HG03521 (cell line): ENCODE measurements around the gene IGLL1.
"Not testable (repeated sequence)": the region's sequence is repeated elsewhere in the genome, so short reads cannot be mapped to it uniquely, and the experiment has no call there.

Experiments
- ATAC-seq: cut with Tn5 transposase; IDR thresholded peaks from one replicate; pipeline ENCODE4 v1.9.1; 2021; ENCODE audit warnings: mild to moderate bottlenecking, moderate library complexity; ENCODE audit not compliant: unreplicated experiment

The IGLL1 gene

GRCh38 chr22:23579870-23580575 lies at the start of gene IGLL1:
IGLL1 (minus strand) TSS chr22:23580290; CDS start chr22:23580190, 100 bp downstream.
- ATAC-seq, result no peak

- ATAC-seq, result not testable (repeated sequence)
Measured at GRCh38 chr22:23628056-23628743, 48.1 kb upstream of the IGLL1 start.

- not testable (repeated sequence) for ATAC-seq
Measured at GRCh38 chr22:23627401-23628055, 47.4 kb upstream of the IGLL1 start.

GRCh38 chr22:23626286-23626975 lies 46.3 kb upstream of the IGLL1 start:
- ATAC-seq, result no peak

GRCh38 chr22:23622634-23623033 lies 42.5 kb upstream of the IGLL1 start:
- no peak for ATAC-seq

- not testable (repeated sequence) for ATAC-seq
Measured at GRCh38 chr22:23621916-23622315, 41.8 kb upstream of the IGLL1 start.

- ATAC-seq, result no peak
Measured at GRCh38 chr22:23621082-23621780, 41.1 kb upstream of the IGLL1 start.

GRCh38 chr22:23613193-23613972 lies 33.3 kb upstream of the IGLL1 start:
- ATAC-seq, result no peak

GRCh38 chr22:23609983-23610781 lies 30.1 kb upstream of the IGLL1 start:
- no peak for ATAC-seq

GRCh38 chr22:23608583-23608982 lies 28.5 kb upstream of the IGLL1 start:
- no peak for ATAC-seq

- ATAC-seq, result no peak
Measured at GRCh38 chr22:23606204-23607131, 26.4 kb upstream of the IGLL1 start.

- no peak for ATAC-seq
Measured at GRCh38 chr22:23604939-23605712, 25.0 kb upstream of the IGLL1 start.

- ATAC-seq, result no peak
Measured at GRCh38 chr22:23603266-23603665, 23.2 kb upstream of the IGLL1 start.

- ATAC-seq, result no peak
Measured at GRCh38 chr22:23598805-23599518, 18.9 kb upstream of the IGLL1 start.

GRCh38 chr22:23597576-23598268 lies 17.6 kb upstream of the IGLL1 start:
- not testable (repeated sequence) for ATAC-seq

- not testable (repeated sequence) for ATAC-seq
Measured at GRCh38 chr22:23595904-23596303, 15.8 kb upstream of the IGLL1 start.
